K562 (cell line): ENCODE data around the gene MICAL2. TPM values are rescaled to one million over a fixed set of nuclear protein-coding genes. Genes with fewer than 3 reads are reported as not detected.
A peak's percentile ranks its signal among the peaks of the same experiment; 100 is the strongest.

Experiments used
- ATAC-seq: fragments of 200-7000 bp; cut with Tn5 transposase; 3 replicates; pipeline ENCODE4 v1.9.1; 2020; ENCODE audit warnings: moderate library complexity
- BruUV-seq: library from RNA; stranded (reverse); fragments of 400-500 nt; replicated peaks from 2 replicates; lab custom pipeline; 2021; lab: Mats Ljungman, UMichigan
- CTCF ChIA-PET: fragments of 300-600 bp; formaldehyde crosslinking; extraction: SDS; loops from one replicate; lab custom pipeline; 2021; ENCODE audit warnings: low intra/inter-chr PET ratio; lab: Yijun Ruan, JAX
- POLR2A ChIA-PET: fragments of 300-600, 350-650 bp; sonication (Branson Sonifier 250); formaldehyde crosslinking; extraction: SDS; loops from one replicate; lab custom pipeline; 2021; ENCODE audit warnings: antibody characterized with exemption, inconsistent platforms; lab: Yijun Ruan, JAX
- DNase-seq, 4 experiments: peaks; one replicate each; pipeline versions ENCODE4 v3.0.0 to v3.0.0-alpha.2; 2011 to 2018; ENCODE audit warnings: low spot score in 3 of 4, mixed read lengths in 3 of 4; ENCODE audit errors: extremely low read depth in 1 of 4
- FAIRE-seq: peaks from 2 replicates; lab custom pipeline; 2011; peaks lifted over from hg19 to GRCh38; lab: Jason Lieb, UNC
- H2AFZ ChIP-seq: 2 replicates; pipeline ENCODE4 v1.6.0; 2011; ENCODE audit warnings: low read depth, low read length, control low read depth, inconsistent platforms
- H3K27ac ChIP-seq: fragments of 200-600 bp; 3 replicates; pipeline ENCODE4 v1.8.0; 2011; ENCODE audit warnings: low read depth, mild to moderate bottlenecking, control low read depth, inconsistent platforms, low read length, moderate library complexity, mixed read lengths; ENCODE audit errors: extremely low read depth
- H3K27me3 ChIP-seq, 2 experiments: fragments of 300-600 bp in 1 of 2; 2 replicates in 1 of 2; 3 replicates in 1 of 2; pipeline versions ENCODE4 v1.6.0 to v1.8.0; 2011; ENCODE audit warnings: inconsistent platforms in 2 of 2, low read length in 2 of 2, mild to moderate bottlenecking in 1 of 2, mixed read lengths in 1 of 2, moderate library complexity in 1 of 2; ENCODE audit not compliant: control insufficient read depth in 2 of 2, insufficient read depth in 2 of 2
- H3K36me3 ChIP-seq: fragments of 300-600 bp; 3 replicates; pipeline ENCODE4 v1.8.0; 2011; ENCODE audit warnings: mild to moderate bottlenecking, low read length, inconsistent platforms; ENCODE audit not compliant: control insufficient read depth, insufficient read depth
- H3K4me1 ChIP-seq, 2 experiments: fragments of 200-600 bp in 1 of 2; replicated peaks in 1 of 2; 2 replicates in 1 of 2; 3 replicates in 1 of 2; pipeline versions ENCODE4 v1.5.1 to v1.8.0; 2011; ENCODE audit warnings: inconsistent platforms in 2 of 2, low read length in 2 of 2, mild to moderate bottlenecking in 1 of 2, mixed read lengths in 1 of 2, moderate library complexity in 1 of 2; ENCODE audit not compliant: control insufficient read depth in 2 of 2, insufficient read depth in 2 of 2
- H3K4me2 ChIP-seq: 2 replicates; pipeline ENCODE4 v1.6.1; 2011; ENCODE audit warnings: low read length, control low read depth, inconsistent platforms, mixed read lengths; ENCODE audit not compliant: insufficient read depth
- H3K4me3 ChIP-seq: fragments of 200-600 bp; sonication (generic), shearing (Covaris generic); 2 replicates; pipeline ENCODE4 v1.5.1; 2016; ENCODE audit warnings: control low read depth, inconsistent platforms
- H3K79me2 ChIP-seq: fragments of 200-600 bp; 3 replicates; pipeline ENCODE4 v1.8.0; 2011; ENCODE audit warnings: low read length, inconsistent platforms; ENCODE audit not compliant: control insufficient read depth, insufficient read depth
- H3K9ac ChIP-seq, 2 experiments: 2 replicates each; pipeline versions ENCODE4 v1.6.0 to v1.6.1; 2011; ENCODE audit warnings: low read depth in 2 of 2, low read length in 2 of 2, control low read depth in 1 of 2, inconsistent platforms in 1 of 2, mild to moderate bottlenecking in 1 of 2, mixed read lengths in 1 of 2; ENCODE audit not compliant: insufficient read depth in 1 of 2
- H3K9me1 ChIP-seq: one replicate; pipeline ENCODE4 v1.6.0; 2011; ENCODE audit warnings: inconsistent platforms, mild to moderate bottlenecking, low read length, moderate library complexity; ENCODE audit not compliant: control insufficient read depth, insufficient read depth
- H3K9me3 ChIP-seq: replicated peaks from 2 replicates; pipeline ENCODE4 v1.5.1; 2011; ENCODE audit warnings: low read depth, low read length, inconsistent platforms; ENCODE audit not compliant: control insufficient read depth, insufficient read depth
- H4K20me1 ChIP-seq: replicated peaks from 2 replicates; pipeline ENCODE4 v1.6.1; 2011; ENCODE audit warnings: low read length, inconsistent platforms, mixed read lengths; ENCODE audit not compliant: control insufficient read depth, insufficient read depth
- BCL6 ChIP-seq: fragments of 250-450 bp; sonication (Bioruptor Pico); IDR thresholded peaks from 2 replicates; pipeline ENCODE4 v1.4.0; 2020
- GTF2A2 ChIP-seq: IDR thresholded peaks from 2 replicates; pipeline ENCODE4 v1.6.1; 2016; ENCODE audit warnings: mild to moderate bottlenecking, missing genetic modification characterization, missing compliant biosample characterization
- PRPF4 ChIP-seq: fragments of 200-400 bp; formaldehyde crosslinking; IDR thresholded peaks from one replicate; pipeline ENCODE4 v1.6.1; 2017; ENCODE audit warnings: low read length, low read depth, mild to moderate bottlenecking; ENCODE audit not compliant: insufficient read depth, poor library complexity, severe bottlenecking
- RBM22 ChIP-seq: fragments of 200-400 bp; formaldehyde crosslinking; IDR thresholded peaks from 2 replicates; pipeline ENCODE4 v1.6.1; 2018; ENCODE audit warnings: low read length, low read depth; ENCODE audit not compliant: poor library complexity, severe bottlenecking
- RFX1 ChIP-seq: fragments of 450-650 bp; IDR thresholded peaks from 2 replicates; pipeline ENCODE4 v1.6.1; 2016; ENCODE audit warnings: mild to moderate bottlenecking, moderate library complexity
- TCF3 ChIP-seq: sonication (generic); formaldehyde crosslinking; IDR thresholded peaks from 2 replicates; pipeline ENCODE4 v1.4.0; 2020; ENCODE audit warnings: mild to moderate bottlenecking, missing genetic modification reagents
- ZFX ChIP-seq: sonication (generic); formaldehyde crosslinking; IDR thresholded peaks from 2 replicates; pipeline ENCODE4 v1.8.0; 2022; ENCODE audit warnings: mild to moderate bottlenecking, missing genetic modification reagents, moderate library complexity
- ZNF3 ChIP-seq: fragments of 250-450 bp; sonication (Bioruptor Pico); IDR thresholded peaks from 2 replicates; pipeline ENCODE4 v1.5.0; 2021; ENCODE audit warnings: mild to moderate bottlenecking, moderate library complexity
- ZNF436 ChIP-seq: fragments of 250-450, 450-650 bp; sonication (Bioruptor Pico); formaldehyde crosslinking; IDR thresholded peaks from 2 replicates; pipeline ENCODE4 v1.7.0; 2020; ENCODE audit warnings: mild to moderate bottlenecking
- ZNF785 ChIP-seq: fragments of 250-450 bp; sonication (Bioruptor Pico); IDR thresholded peaks from 2 replicates; pipeline ENCODE4 v1.4.0; 2020; ENCODE audit warnings: mild to moderate bottlenecking
- WGBS: fragments of 100-300 bp; shearing (Covaris generic); methylation state at CpG from one replicate; pipeline ENCODE4 v1.1.6; 2016; ENCODE audit warnings: low coverage, mixed read lengths; ENCODE audit not compliant: insufficient coverage; ENCODE audit errors: missing lambda C conversion rate; 5-methylcytosine and 5-hydroxymethylcytosine counted together
- in situ Hi-C: fragments of 300-500 bp; cut with MboI; formaldehyde crosslinking; loops from 4 replicates; pipeline ENCODE4 v1.15.0; 2018; ENCODE audit warnings: inconsistent platforms, mixed read lengths
- intact Hi-C: fragments of 100-400 bp; cut with micrococcal nuclease; formaldehyde crosslinking; loops from 2 replicates; pipeline ENCODE4 v1.14.2; 2022
- polyA plus RNA-seq, 8 experiments: library from polyadenylated mRNA; depleted of rRNA in 4 of 8; stranded (reverse) in 5 of 8; unstranded in 3 of 8; fragments of >200 nt; fragmentation: Nextera tagmentation in 2 of 8; fragmentation: Illumina TruSeq in 1 of 8; extraction: Ambion mirVana in 2 of 8; extraction: Trizol in 1 of 8; gene quantifications; 2 replicates each; pipeline versions ENCODE4 v1.2.1 to v1.2.3, GENCODE V29; 2011 to 2014; ENCODE audit warnings: inconsistent platforms in 1 of 8, missing spikeins in 1 of 8
- total RNA-seq, 7 experiments: library from RNA; depleted of rRNA in 6 of 7; stranded (reverse); fragments of >200 nt in 6 of 7; fragmentation: Illumina TruSeq in 2 of 7; extraction: Trizol in 2 of 7; gene quantifications; 2 replicates each; pipeline versions ENCODE4 v1.2.1 to v1.2.3, GENCODE V29; 2011 to 2021; ENCODE audit warnings: low replicate concordance in 1 of 7
- TF ChIP-seq, protein P1 (sequence below): fragments of 200-800 bp; sonication (Bioruptor generic); IDR thresholded peaks from 2 replicates; pipeline ENCODE4 v1.6.1; 2017; ENCODE audit warnings: missing genetic modification characterization, missing compliant biosample characterization
- TF ChIP-seq, protein P2 (sequence below): fragments of 450-650 bp; IDR thresholded peaks from 2 replicates; pipeline ENCODE4 v1.6.1; 2016; ENCODE audit warnings: missing biosample characterization, missing genetic modification characterization
- TF ChIP-seq, protein P3 (sequence below), 2 experiments: fragments of 250-450 bp in 1 of 2; fragments of 450-650 bp in 1 of 2; sonication (Bioruptor Pico) in 1 of 2; IDR thresholded peaks; 2 replicates each; pipeline versions ENCODE4 v1.6.1 to v1.8.0; 2016 to 2021; ENCODE audit warnings: mild to moderate bottlenecking in 2 of 2, moderate library complexity in 2 of 2, missing compliant biosample characterization in 1 of 2, missing genetic modification characterization in 1 of 2
- TF ChIP-seq, protein P4 (sequence below): fragments of 250-450 bp; sonication (Bioruptor Pico); IDR thresholded peaks from 2 replicates; pipeline ENCODE4 v1.9.0; 2021; ENCODE audit warnings: mild to moderate bottlenecking, inconsistent platforms
- TF ChIP-seq, protein P5 (sequence below), 2 experiments: fragments of 450-650 bp; IDR thresholded peaks; 2 replicates each; pipeline ENCODE4 v1.6.1; 2016

MICAL2 gene
- total and polyA plus RNA-seq, 9 of the 15 experiments (the other 6 are each of a cell fraction or from before 2014, with no cell fraction given) = 4.7 to 64.2 (median 33.6) TPM

DNA sequence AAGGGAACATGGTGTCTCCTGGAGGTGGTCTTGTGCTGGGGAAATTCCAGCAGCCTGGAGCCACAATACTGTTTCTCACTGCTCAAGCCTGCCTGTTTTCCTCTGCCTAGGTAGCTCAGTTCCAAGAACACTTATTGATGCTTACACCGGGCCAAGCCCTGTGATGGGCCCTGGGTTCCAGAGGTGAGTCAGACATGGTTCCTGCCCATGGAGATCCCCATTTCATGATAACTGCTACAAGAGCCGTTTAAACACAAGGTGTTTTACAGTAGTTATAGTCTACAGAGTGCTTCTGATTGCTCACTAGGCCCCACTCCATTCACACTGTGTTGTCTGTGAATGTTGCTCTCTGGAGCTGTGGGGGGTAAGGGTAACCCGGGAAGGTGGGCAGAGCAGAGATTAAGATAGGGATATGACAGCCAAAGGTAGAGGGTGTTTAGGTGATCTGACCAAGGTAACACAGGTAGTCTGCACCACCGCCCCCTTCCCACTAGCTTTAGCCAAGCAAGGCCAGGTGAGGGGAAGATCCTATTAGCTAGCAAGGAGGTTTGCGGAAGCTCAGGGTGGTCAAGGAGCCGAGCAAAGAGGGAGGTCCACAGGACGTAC lies 696 bp upstream of the MICAL2 start:
- Histone ChIP-seq H3K9ac (peak overlapping the region; percentile 59 to 90), H4K20me1 (no peaks in the 10 kb centered on the region), H3K9me1 (no peaks in the 10 kb centered on the region), H3K27ac (peak overlapping the region; percentile 53), H3K4me1 (peaks cover 36 to 40% of the 10 kb centered on the region in 2 experiments), H3K27me3 (no peaks in the 10 kb centered on the region), H3K4me2 (peak overlapping the region; percentile 85), H3K36me3 (peaks cover 3% of the 10 kb centered on the region; the same call in 1 of the 3 replicates), H3K79me2 (peaks cover 29% of the 10 kb centered on the region), H2AFZ (peak overlapping the region; percentile 94), H3K9me3 (no peaks in the 10 kb centered on the region), H3K4me3 (peak overlapping the region; percentile 53)
- ChIA-PET CTCF (no interaction called here), POLR2A (interaction anchor here (0.6 to 2.9 kb wide), 6 partner anchors 10 to 73 kb away, joined by 3 to 11 read pairs (median 3); no protein-coding TSS in a partner anchor)
- intact Hi-C loops (no loop called here), in situ Hi-C loops (no loop called here)
- BruUV-seq = TSS peak; percentile 59
- FAIRE-seq = peak; percentile 74
- ATAC-seq = no peak
- 2% methylated on average over 6 of the region's 7 CpGs for WGBS
- DNase-seq = peak; percentile 29 to 58 (median 42)
- TF ChIP-seq, protein P1, sequence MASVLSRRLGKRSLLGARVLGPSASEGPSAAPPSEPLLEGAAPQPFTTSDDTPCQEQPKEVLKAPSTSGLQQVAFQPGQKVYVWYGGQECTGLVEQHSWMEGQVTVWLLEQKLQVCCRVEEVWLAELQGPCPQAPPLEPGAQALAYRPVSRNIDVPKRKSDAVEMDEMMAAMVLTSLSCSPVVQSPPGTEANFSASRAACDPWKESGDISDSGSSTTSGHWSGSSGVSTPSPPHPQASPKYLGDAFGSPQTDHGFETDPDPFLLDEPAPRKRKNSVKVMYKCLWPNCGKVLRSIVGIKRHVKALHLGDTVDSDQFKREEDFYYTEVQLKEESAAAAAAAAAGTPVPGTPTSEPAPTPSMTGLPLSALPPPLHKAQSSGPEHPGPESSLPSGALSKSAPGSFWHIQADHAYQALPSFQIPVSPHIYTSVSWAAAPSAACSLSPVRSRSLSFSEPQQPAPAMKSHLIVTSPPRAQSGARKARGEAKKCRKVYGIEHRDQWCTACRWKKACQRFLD (CRISPR knock-in tag) = no peak
- TF ChIP-seq TCF3 (CRISPR knock-in tag) = no peak; the same call in 1 of the 2 replicates
- TF ChIP-seq, protein P2, sequence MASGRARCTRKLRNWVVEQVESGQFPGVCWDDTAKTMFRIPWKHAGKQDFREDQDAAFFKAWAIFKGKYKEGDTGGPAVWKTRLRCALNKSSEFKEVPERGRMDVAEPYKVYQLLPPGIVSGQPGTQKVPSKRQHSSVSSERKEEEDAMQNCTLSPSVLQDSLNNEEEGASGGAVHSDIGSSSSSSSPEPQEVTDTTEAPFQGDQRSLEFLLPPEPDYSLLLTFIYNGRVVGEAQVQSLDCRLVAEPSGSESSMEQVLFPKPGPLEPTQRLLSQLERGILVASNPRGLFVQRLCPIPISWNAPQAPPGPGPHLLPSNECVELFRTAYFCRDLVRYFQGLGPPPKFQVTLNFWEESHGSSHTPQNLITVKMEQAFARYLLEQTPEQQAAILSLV (tag) = no peak
- peak; percentile 24 for TF ChIP-seq ZFX (CRISPR knock-in tag)
- TF ChIP-seq, protein P3, sequence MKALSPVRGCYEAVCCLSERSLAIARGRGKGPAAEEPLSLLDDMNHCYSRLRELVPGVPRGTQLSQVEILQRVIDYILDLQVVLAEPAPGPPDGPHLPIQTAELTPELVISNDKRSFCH (CRISPR knock-in tag; IDR thresholded peaks at IDR 0.05) = no peak
- TF ChIP-seq, protein P3 (tag; IDR thresholded peaks at IDR 0.05) = no peak
- TF ChIP-seq, protein P4, sequence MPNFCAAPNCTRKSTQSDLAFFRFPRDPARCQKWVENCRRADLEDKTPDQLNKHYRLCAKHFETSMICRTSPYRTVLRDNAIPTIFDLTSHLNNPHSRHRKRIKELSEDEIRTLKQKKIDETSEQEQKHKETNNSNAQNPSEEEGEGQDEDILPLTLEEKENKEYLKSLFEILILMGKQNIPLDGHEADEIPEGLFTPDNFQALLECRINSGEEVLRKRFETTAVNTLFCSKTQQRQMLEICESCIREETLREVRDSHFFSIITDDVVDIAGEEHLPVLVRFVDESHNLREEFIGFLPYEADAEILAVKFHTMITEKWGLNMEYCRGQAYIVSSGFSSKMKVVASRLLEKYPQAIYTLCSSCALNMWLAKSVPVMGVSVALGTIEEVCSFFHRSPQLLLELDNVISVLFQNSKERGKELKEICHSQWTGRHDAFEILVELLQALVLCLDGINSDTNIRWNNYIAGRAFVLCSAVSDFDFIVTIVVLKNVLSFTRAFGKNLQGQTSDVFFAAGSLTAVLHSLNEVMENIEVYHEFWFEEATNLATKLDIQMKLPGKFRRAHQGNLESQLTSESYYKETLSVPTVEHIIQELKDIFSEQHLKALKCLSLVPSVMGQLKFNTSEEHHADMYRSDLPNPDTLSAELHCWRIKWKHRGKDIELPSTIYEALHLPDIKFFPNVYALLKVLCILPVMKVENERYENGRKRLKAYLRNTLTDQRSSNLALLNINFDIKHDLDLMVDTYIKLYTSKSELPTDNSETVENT (CRISPR knock-in tag) = no peak
- TF ChIP-seq ZNF3 (CRISPR knock-in tag) = no peak
- TF ChIP-seq RFX1 = no peak
- TF ChIP-seq ZNF436 (CRISPR knock-in tag) = no peak
- no peak for TF ChIP-seq RBM22
- TF ChIP-seq GTF2A2 (tag) = no peak
- no peak for TF ChIP-seq BCL6 (CRISPR knock-in tag)
- TF ChIP-seq PRPF4 = no peak
- TF ChIP-seq ZNF785 = no peak
- TF ChIP-seq, protein P5, sequence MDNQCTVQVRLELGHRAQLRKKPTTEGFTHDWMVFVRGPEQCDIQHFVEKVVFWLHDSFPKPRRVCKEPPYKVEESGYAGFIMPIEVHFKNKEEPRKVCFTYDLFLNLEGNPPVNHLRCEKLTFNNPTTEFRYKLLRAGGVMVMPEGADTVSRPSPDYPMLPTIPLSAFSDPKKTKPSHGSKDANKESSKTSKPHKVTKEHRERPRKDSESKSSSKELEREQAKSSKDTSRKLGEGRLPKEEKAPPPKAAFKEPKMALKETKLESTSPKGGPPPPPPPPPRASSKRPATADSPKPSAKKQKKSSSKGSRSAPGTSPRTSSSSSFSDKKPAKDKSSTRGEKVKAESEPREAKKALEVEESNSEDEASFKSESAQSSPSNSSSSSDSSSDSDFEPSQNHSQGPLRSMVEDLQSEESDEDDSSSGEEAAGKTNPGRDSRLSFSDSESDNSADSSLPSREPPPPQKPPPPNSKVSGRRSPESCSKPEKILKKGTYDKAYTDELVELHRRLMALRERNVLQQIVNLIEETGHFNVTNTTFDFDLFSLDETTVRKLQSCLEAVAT (IDR thresholded peaks at IDR 0.05) = no peak
